ENCODE data around the gene COX7A2L. TPM values are rescaled to one million over a fixed set of nuclear protein-coding genes. Genes with fewer than 3 reads are reported as not detected.

COX7A2L gene
- total RNA-seq, 1 donor from 2014 or later = 103 TPM

GRCh38 chr2:42339191-42339912 lies 21.7 kb downstream of the COX7A2L start:
- Mint-ChIP-seq H3K27ac (ENCODE audit: unreplicated experiment) (no peak overlapping the region), H3K36me3 (ENCODE audit: unreplicated experiment) (peaks cover 42% of the 10 kb centered on the region), H3K4me3 (ENCODE audit: unreplicated experiment) (no peak overlapping the region), H3K4me1 (ENCODE audit: unreplicated experiment) (peaks cover 22% of the 10 kb centered on the region), H3K9me3 (ENCODE audit: unreplicated experiment) (no peaks in the 10 kb centered on the region), H3K27me3 (ENCODE audit: unreplicated experiment) (no peaks in the 10 kb centered on the region)
- TF ChIP-seq, protein P1, sequence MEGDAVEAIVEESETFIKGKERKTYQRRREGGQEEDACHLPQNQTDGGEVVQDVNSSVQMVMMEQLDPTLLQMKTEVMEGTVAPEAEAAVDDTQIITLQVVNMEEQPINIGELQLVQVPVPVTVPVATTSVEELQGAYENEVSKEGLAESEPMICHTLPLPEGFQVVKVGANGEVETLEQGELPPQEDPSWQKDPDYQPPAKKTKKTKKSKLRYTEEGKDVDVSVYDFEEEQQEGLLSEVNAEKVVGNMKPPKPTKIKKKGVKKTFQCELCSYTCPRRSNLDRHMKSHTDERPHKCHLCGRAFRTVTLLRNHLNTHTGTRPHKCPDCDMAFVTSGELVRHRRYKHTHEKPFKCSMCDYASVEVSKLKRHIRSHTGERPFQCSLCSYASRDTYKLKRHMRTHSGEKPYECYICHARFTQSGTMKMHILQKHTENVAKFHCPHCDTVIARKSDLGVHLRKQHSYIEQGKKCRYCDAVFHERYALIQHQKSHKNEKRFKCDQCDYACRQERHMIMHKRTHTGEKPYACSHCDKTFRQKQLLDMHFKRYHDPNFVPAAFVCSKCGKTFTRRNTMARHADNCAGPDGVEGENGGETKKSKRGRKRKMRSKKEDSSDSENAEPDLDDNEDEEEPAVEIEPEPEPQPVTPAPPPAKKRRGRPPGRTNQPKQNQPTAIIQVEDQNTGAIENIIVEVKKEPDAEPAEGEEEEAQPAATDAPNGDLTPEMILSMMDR (IDR thresholded peaks at IDR 0.05) = no peak
- no peak for DNase-seq (ENCODE audit: extremely low spot score, unreplicated experiment)

DNA sequence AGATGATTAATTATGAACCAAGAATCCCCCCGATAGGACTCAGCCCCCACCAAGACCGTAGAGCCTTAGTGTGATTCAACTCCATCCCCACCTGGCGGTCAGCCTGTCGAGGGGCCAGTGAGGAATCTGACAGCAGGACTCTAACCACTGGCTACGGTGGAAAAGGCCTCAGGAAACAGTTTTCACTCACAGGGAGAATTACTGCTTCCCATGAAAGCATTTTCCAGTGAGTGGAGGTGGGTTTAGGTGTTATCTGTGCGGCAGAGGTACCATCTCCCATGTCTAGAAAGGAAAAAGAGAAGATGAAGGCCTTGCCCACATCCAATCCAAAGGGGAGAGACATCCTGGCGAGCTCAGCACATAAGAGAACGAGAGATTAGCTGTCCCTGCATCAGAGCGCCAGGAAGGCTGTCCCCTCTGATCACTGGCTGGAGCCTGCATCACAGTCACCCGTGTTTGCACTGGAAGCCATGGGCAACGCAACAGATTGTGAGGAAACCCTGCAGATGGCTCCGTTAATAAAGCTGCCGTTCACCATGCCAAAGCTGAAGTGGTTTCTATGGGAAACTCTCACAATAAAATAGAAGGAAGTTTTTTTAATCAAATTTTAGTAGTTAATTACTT lies 22.3 kb downstream of the COX7A2L start:
- Mint-ChIP-seq H3K27ac (ENCODE audit: unreplicated experiment) (no peak overlapping the region), H3K27me3 (ENCODE audit: unreplicated experiment) (no peaks in the 10 kb centered on the region), H3K4me3 (ENCODE audit: unreplicated experiment) (no peak overlapping the region), H3K4me1 (ENCODE audit: unreplicated experiment) (peaks cover 22% of the 10 kb centered on the region), H3K36me3 (ENCODE audit: unreplicated experiment) (peaks cover 44% of the 10 kb centered on the region), H3K9me3 (ENCODE audit: unreplicated experiment) (no peaks in the 10 kb centered on the region)
- TF ChIP-seq, protein P1 (IDR thresholded peaks at IDR 0.05) = no peak
- no peak for DNase-seq (ENCODE audit: extremely low spot score, unreplicated experiment)

- H3K27ac Mint-ChIP-seq (ENCODE audit: unreplicated experiment) = no peak overlapping the region
- DNase-seq (ENCODE audit: extremely low spot score, unreplicated experiment) = no peak
- no peaks in the 10 kb centered on the region for H3K27me3 Mint-ChIP-seq (ENCODE audit: unreplicated experiment)
- H3K4me3 Mint-ChIP-seq (ENCODE audit: unreplicated experiment) = no peak overlapping the region
- TF ChIP-seq, protein P1 (IDR thresholded peaks at IDR 0.05) = no peak
- peaks cover 49% of the 10 kb centered on the region for H3K36me3 Mint-ChIP-seq (ENCODE audit: unreplicated experiment)
- no peaks in the 10 kb centered on the region for H3K9me3 Mint-ChIP-seq (ENCODE audit: unreplicated experiment)
- H3K4me1 Mint-ChIP-seq (ENCODE audit: unreplicated experiment) = peaks cover 16% of the 10 kb centered on the region
Measured at GRCh38 chr2:42337846-42338566, 23.0 kb downstream of the COX7A2L start.

GRCh38 chr2:42337356-42337820 lies 23.6 kb downstream of the COX7A2L start:
- Mint-ChIP-seq H3K4me1 (ENCODE audit: unreplicated experiment) (peaks cover 10% of the 10 kb centered on the region), H3K36me3 (ENCODE audit: unreplicated experiment) (peaks cover 55% of the 10 kb centered on the region), H3K9me3 (ENCODE audit: unreplicated experiment) (no peaks in the 10 kb centered on the region), H3K27me3 (ENCODE audit: unreplicated experiment) (no peaks in the 10 kb centered on the region), H3K4me3 (ENCODE audit: unreplicated experiment) (no peak overlapping the region), H3K27ac (ENCODE audit: unreplicated experiment) (no peak overlapping the region)
- TF ChIP-seq, protein P1 (IDR thresholded peaks at IDR 0.05) = no peak
- no peak for DNase-seq (ENCODE audit: extremely low spot score, unreplicated experiment)
